Uterus (tissue), 4 donors: Measurements from ENCODE around the gene STRN3. TPM values are rescaled to one million over a fixed set of nuclear protein-coding genes. Genes with fewer than 3 reads are reported as not detected.
"Not testable (repeated sequence)": the region's sequence is repeated elsewhere in the genome, so short reads cannot be mapped to it uniquely, and the experiment has no call there.

Experiments
- DNase-seq, 2 donors: peaks; one replicate each; pipeline ENCODE4 v3.0.0-alpha.2; 2019 to 2020
- H3K27ac ChIP-seq, 2 donors: fragments of 200-600 bp; sonication (generic); 1 replicate in 1 of 2; 2 replicates in 1 of 2; pipeline ENCODE4 v1.5.1; 2016 to 2018
- H3K27me3 ChIP-seq, 2 donors: fragments of 200-600 bp; sonication (generic); one replicate each; pipeline ENCODE4 v1.5.1; 2018 to 2019; ENCODE audit warnings: control low read depth in 1 of 2
- H3K36me3 ChIP-seq, 2 donors: fragments of 200-600 bp; sonication (generic); one replicate each; pipeline ENCODE4 v1.5.1; 2019; ENCODE audit warnings: control low read depth in 1 of 2
- H3K4me1 ChIP-seq, 2 donors: fragments of 200-600 bp; sonication (generic); one replicate each; pipeline ENCODE4 v1.5.1; 2018 to 2019; ENCODE audit warnings: control low read depth in 1 of 2
- H3K4me3 ChIP-seq, 2 donors: fragments of 200-600 bp; sonication (generic); 1 replicate in 1 of 2; 2 replicates in 1 of 2; pipeline ENCODE4 v1.5.1; 2018 to 2019; ENCODE audit warnings: mild to moderate bottlenecking in 1 of 2
- H3K9me3 ChIP-seq, 2 donors: fragments of 200-600 bp; sonication (generic); one replicate each; pipeline ENCODE4 v1.5.1; 2019; ENCODE audit warnings: control low read depth in 1 of 2
- POLR2A ChIP-seq, 2 donors: fragments of 450-650 bp; IDR thresholded peaks; one replicate each; pipeline ENCODE4 v1.6.1; 2016; ENCODE audit warnings: antibody characterized with exemption in 2 of 2, mild to moderate bottlenecking in 1 of 2, moderate library complexity in 1 of 2
- intact Hi-C: fragments of 100-400 bp; cut with DNase I; formaldehyde crosslinking; loops from one replicate; pipeline ENCODE4 v1.15.1; 2023; ENCODE audit warnings: low total_unique reads
- total RNA-seq, 4 donors: library from RNA; depleted of rRNA in 3 of 4; stranded (reverse); fragments of >200 nt in 3 of 4; gene quantifications; one replicate each; pipeline versions ENCODE4 v1.1.0 to v1.2.4, GENCODE V29; 2014 to 2023
- TF ChIP-seq, protein P1 (sequence below), 4 experiments: fragments of 200-600 bp in 2 of 4; fragments of 450-650 bp in 2 of 4; sonication (generic) in 2 of 4; IDR thresholded peaks; one replicate each; pipeline ENCODE4 v1.5.1; 2016 to 2019; ENCODE audit warnings: antibody characterized with exemption in 4 of 4, mild to moderate bottlenecking in 2 of 4, moderate library complexity in 1 of 4
- donor health status: DM: yes; HTN: yes; CAD: no.

Gene STRN3
- total RNA-seq, 4 donors from 2014 or later = 25.9 to 82.0 (median 65.0) TPM

GRCh38 chr14:30972882-30973582 lies 53.1 kb downstream of the STRN3 start:
- no peaks in the 10 kb centered on the region for H3K36me3 ChIP-seq
- intact Hi-C loops = no loop called here
- no peaks in the 10 kb centered on the region for H3K27me3 ChIP-seq
- H3K4me3 ChIP-seq = no peak overlapping the region
- no peaks in the 10 kb centered on the region for H3K4me1 ChIP-seq
- TF ChIP-seq, protein P1, sequence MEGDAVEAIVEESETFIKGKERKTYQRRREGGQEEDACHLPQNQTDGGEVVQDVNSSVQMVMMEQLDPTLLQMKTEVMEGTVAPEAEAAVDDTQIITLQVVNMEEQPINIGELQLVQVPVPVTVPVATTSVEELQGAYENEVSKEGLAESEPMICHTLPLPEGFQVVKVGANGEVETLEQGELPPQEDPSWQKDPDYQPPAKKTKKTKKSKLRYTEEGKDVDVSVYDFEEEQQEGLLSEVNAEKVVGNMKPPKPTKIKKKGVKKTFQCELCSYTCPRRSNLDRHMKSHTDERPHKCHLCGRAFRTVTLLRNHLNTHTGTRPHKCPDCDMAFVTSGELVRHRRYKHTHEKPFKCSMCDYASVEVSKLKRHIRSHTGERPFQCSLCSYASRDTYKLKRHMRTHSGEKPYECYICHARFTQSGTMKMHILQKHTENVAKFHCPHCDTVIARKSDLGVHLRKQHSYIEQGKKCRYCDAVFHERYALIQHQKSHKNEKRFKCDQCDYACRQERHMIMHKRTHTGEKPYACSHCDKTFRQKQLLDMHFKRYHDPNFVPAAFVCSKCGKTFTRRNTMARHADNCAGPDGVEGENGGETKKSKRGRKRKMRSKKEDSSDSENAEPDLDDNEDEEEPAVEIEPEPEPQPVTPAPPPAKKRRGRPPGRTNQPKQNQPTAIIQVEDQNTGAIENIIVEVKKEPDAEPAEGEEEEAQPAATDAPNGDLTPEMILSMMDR (IDR thresholded peaks at IDR 0.05) = no peak
- H3K27ac ChIP-seq = no peak overlapping the region
- no peak for DNase-seq
- no peaks in the 10 kb centered on the region for H3K9me3 ChIP-seq

- H3K36me3 ChIP-seq, H3K27me3 ChIP-seq, H3K27ac ChIP-seq, H3K4me3 ChIP-seq, H3K9me3 ChIP-seq, DNase-seq, intact Hi-C loops, H3K4me1 ChIP-seq: not testable (repeated sequence)
Observed at GRCh38 chr14:30972036-30972732, 54.0 kb downstream of the STRN3 start.

GRCh38 chr14:30971586-30971985 lies 54.6 kb downstream of the STRN3 start:
- H3K27ac ChIP-seq = no peak overlapping the region
- DNase-seq = no peak
- H3K27me3 ChIP-seq = no peaks in the 10 kb centered on the region
- H3K4me1 ChIP-seq = no peaks in the 10 kb centered on the region
- intact Hi-C loops = no loop called here
- H3K36me3 ChIP-seq = no peaks in the 10 kb centered on the region
- peaks cover 0 to 7% of the 10 kb centered on the region in 2 donors for H3K9me3 ChIP-seq
- TF ChIP-seq, protein P1 (IDR thresholded peaks at IDR 0.05) = no peak
- TF ChIP-seq POLR2A (IDR thresholded peaks at IDR 0.05) = no peak
- H3K4me3 ChIP-seq = no peak overlapping the region

DNA sequence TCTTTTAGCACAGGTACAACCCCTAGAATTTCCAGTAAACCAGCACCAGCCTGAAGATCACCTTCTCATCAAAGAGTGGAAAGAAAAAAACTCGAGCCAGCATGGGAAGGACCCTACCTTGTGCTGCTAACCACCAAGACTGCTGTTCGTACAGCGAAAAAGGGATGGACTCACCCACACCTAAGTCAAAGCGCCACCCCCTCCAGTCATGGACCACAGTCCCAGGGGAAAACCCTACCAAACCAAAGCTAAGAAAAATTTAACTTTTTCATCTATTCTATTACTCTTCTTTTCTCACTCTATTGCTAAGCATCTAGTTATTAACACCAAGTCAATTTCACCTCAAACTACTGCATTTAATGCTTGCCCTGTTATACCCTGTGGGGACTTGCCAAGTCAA lies 56.4 kb downstream of the STRN3 start:
- H3K4me3 ChIP-seq, DNase-seq, intact Hi-C loops, H3K27ac ChIP-seq, H3K4me1 ChIP-seq, H3K27me3 ChIP-seq, H3K36me3 ChIP-seq: not testable (repeated sequence)
- H3K9me3 ChIP-seq = peaks cover 0 to 15% of the 10 kb centered on the region in 2 donors

- H3K27ac ChIP-seq, H3K36me3 ChIP-seq, H3K4me1 ChIP-seq, intact Hi-C loops, H3K27me3 ChIP-seq, DNase-seq, H3K4me3 ChIP-seq: not testable (repeated sequence)
- peaks cover 0 to 15% of the 10 kb centered on the region in 2 donors for H3K9me3 ChIP-seq
Observed at GRCh38 chr14:30967364-30968098, 58.6 kb downstream of the STRN3 start.

- peaks cover 0 to 15% of the 10 kb centered on the region in 2 donors for H3K9me3 ChIP-seq
- no peak overlapping the region for H3K4me3 ChIP-seq
- TF ChIP-seq, protein P1 (IDR thresholded peaks at IDR 0.05) = no peak
- no peak for TF ChIP-seq POLR2A (IDR thresholded peaks at IDR 0.05)
- no peaks in the 10 kb centered on the region for H3K36me3 ChIP-seq
- no peak overlapping the region for H3K27ac ChIP-seq
- no peaks in the 10 kb centered on the region for H3K27me3 ChIP-seq
- no peak for DNase-seq
- no peaks in the 10 kb centered on the region for H3K4me1 ChIP-seq
- intact Hi-C loops = no loop called here
Observed at GRCh38 chr14:30966415-30967363, 59.5 kb downstream of the STRN3 start.

DNA sequence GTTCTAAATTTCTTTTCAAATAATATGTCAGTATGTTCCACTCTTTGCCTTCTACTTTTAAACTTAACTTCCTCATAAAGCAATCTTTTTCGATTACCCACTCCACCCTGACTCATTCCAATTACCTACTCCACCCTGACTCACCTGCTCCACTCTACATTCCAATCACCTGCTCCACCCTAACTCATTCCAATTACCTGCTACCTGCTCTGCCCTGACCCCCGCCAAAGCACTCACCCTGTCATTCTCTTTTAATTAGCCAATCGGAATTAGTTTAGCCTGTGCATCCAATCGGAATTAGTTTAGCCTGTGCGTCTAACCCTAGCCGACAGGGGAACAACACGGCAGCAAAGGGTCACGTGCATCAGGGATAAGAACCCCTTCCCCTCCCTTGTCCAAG lies 60.3 kb downstream of the STRN3 start:
- peaks cover 0 to 15% of the 10 kb centered on the region in 2 donors for H3K9me3 ChIP-seq
- H3K27me3 ChIP-seq, H3K4me1 ChIP-seq, DNase-seq, intact Hi-C loops, H3K27ac ChIP-seq, H3K36me3 ChIP-seq, H3K4me3 ChIP-seq: not testable (repeated sequence)

DNA sequence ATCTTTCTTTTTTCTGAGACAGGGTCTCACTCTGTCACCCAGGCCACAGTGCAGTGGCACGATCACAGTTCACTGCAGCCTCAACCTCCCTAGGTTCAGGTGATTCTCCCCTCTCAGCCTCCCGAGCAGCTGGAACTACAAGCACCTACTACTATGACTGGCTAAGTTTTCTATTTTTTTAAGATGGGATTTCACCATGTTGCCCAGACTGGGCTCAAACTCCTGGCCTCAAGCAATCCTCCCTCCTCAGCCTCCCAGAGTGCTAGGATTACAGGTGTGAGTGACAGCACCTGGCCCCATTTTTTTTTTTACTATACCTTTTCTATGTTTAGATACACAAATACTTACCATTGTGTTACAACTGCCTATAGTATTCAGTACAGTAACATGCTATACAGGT lies 63.6 kb downstream of the STRN3 start:
- DNase-seq, H3K27me3 ChIP-seq, H3K36me3 ChIP-seq, H3K27ac ChIP-seq, H3K4me1 ChIP-seq, H3K4me3 ChIP-seq, intact Hi-C loops: not testable (repeated sequence)
- peaks cover 0 to 15% of the 10 kb centered on the region in 2 donors for H3K9me3 ChIP-seq
